Caki2 (cell line): ENCODE measurements around the gene ATP1B2. TPM values are rescaled to one million over a fixed set of nuclear protein-coding genes. Genes with fewer than 3 reads are reported as not detected.

Experiments
- DNase-seq: peaks from one replicate; pipeline ENCODE4 v3.0.0-alpha.2; 2015; ENCODE audit warnings: low read depth
- in situ Hi-C: cut with HindIII; loops from 2 replicates; pipeline ENCODE4 v1.10.0; 2016; ENCODE audit warnings: low sequenced_read_pairs, low pct_unique_long_range_greater_than_20kb, mixed read lengths
- total RNA-seq: library from RNA; depleted of rRNA; stranded (reverse); fragments of >200 nt; shearing (Covaris generic); gene quantifications from 2 replicates; pipeline ENCODE4 v1.2.3, GENCODE V29; 2014; ENCODE audit warnings: low replicate concordance

Gene ATP1B2
- total RNA-seq, 1 experiment from 2014 or later: not detected

DNA sequence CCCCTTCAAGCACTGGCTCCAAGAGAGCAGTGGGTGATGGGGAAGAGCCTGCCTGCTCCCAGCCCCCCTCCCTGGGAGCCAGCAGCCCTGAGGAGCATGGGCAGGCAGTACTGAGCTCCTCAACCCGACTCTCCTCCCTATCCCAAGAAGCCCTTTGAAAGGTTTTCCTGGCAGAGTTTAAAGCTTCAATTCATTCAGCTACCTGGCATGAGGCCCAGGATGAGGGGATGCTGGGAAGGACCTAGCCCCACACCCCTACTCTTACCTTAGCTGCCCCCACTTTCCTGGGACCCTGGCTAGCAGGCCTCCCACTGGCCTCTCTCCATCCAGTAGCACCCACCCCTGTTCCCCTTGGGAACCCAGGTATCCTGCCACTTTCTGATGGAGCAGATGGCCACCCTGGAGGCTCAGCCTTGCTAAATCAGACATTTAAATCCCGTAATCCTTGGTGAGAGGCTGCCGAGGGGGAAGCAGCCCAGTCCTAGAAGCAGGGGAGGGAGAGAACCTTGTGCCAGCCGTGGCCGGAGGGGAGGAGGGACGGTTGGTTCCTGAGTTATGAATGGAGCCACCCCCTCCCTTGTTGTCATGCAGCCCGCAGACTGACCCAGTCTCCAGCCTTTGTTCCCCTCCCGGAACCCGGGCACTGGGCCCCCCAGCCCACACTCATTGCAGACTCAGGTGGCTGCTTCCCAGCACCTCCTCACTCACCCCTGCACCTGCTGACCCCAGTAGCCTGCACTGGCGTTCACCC is 17.1 kb downstream of the ATP1B2 start:
- in situ Hi-C loops: no loop called here
- no peak for DNase-seq

- in situ Hi-C loops: no loop called here
Observed at GRCh38 chr17:7668482-7668881, 17.8 kb downstream of the ATP1B2 start.

DNA sequence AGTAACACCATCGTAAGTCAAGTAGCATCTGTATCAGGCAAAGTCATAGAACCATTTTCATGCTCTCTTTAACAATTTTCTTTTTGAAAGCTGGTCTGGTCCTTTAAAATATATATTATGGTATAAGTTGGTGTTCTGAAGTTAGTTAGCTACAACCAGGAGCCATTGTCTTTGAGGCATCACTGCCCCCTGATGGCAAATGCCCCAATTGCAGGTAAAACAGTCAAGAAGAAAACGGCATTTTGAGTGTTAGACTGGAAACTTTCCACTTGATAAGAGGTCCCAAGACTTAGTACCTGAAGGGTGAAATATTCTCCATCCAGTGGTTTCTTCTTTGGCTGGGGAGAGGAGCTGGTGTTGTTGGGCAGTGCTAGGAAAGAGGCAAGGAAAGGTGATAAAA is 22.5 kb downstream of the ATP1B2 start:
- no peak for DNase-seq
- in situ Hi-C loops: no loop called here

More at GRCh38 chr17:7668482-7668881, 17.8 kb downstream of the ATP1B2 start:
- no peak for DNase-seq

- in situ Hi-C loops: no loop called here
- no peak for DNase-seq
Observed at GRCh38 chr17:7674934-7675333, 24.2 kb downstream of the ATP1B2 start.

- no peak for DNase-seq
- in situ Hi-C loops: no loop called here
Observed at GRCh38 chr17:7676533-7676932, 25.8 kb downstream of the ATP1B2 start.

DNA sequence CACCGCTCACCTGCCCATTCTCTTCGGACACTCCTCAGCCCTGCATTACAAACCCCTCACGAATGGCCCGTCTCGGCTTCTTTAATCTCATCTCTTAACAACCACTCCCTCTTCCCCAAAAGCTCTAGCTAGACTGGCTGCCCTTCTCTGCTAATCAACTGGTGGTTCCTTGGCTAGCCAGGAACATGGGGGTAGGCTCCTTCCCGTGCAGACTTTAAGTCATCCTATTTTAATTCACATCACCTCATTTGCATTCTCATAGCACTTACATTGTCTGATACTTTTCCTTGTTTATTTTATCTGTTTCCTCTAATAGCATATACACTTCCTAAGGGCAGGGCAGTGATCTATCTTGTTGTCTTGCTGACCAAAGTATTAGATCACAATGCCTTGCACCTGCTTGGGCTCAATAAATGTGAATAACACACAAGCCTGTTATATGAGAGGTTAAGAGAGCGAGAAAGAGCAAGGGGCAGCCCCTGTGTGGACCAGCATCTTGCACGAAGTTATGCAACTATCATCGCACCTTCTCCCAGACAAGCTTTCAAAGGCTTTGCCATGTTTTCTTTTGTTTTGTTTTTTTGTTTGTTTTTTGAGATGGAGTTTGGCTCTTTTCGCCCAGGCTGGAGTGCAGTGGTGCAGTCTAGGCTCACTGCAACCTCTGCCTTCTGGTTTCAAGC is 26.8 kb downstream of the ATP1B2 start:
- no peak for DNase-seq
- in situ Hi-C loops: no loop called here

DNA sequence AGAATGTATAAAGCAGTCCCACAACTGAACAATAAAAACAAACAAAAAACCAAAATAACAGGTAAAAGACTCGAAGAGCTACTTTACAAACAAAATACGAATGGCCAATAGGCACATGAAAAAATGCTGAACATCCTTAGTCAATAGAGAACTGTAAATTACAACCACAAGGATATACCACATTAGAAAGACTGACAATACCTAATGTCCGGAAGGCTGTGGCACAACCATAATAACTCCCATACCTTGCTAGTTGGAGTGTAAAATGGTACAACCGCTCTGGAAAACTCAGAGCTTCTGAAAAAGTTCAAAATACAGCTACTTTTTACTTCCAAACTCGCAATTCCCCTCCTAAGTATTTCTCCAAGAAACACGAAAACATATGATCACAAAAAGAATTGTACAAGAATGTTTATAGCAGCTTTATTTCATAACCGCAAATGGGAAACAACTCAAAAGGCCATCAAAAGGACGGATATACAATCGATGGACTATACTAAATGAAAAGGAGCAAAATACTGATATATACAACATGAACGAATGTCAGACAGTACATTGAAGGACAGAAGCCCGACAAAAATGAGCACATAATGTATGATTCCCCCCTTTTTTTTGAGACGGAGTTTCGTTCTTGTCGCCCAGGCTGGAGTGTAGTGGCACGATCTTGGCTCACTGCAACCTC is 34.3 kb downstream of the ATP1B2 start:
- in situ Hi-C loops: no loop called here
- no peak for DNase-seq

GRCh38 chr17:7685533-7686221 is 35.0 kb downstream of the ATP1B2 start:
- in situ Hi-C loops: no loop called here
- DNase-seq: peak; percentile 91

DNA sequence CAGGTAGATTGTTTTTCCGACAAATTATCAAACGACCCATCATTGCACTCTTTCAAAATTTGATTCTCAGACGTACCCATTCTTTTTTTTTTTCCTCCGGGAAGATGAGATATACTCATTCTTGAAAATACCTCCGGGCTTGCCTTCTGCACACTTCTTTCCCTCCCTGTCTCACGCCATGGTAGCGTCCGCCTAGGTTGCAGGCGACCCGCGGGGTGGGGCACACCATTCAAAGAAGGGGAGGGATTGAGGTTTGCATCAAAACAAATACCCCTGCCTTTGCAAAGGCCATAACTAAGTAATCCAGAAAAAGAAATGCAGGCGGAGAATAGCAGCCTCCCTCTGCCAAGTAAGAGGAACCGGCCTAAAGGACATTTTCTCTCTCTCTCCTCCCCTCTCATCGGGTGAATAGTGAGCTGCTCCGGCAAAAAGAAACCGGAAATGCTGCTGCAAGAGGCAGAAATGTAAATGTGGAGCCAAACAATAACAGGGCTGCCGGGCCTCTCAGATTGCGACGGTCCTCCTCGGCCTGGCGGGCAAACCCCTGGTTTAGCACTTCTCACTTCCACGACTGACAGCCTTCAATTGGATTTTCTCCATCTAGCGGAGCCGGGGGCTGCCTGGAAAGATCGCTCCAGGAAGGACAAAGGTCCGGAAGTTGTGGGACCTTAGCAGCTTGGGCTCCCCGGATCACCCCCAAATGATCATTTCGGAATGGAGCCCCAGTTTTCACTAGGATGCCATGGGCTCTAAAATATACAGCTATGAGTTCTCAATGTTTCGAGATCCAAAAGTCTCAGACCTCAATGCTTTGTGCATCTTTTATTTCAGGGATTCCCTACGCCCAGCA is 35.7 kb downstream of the ATP1B2 start:
- peak; percentile 91 for DNase-seq
- in situ Hi-C loops: no loop called here

DNA sequence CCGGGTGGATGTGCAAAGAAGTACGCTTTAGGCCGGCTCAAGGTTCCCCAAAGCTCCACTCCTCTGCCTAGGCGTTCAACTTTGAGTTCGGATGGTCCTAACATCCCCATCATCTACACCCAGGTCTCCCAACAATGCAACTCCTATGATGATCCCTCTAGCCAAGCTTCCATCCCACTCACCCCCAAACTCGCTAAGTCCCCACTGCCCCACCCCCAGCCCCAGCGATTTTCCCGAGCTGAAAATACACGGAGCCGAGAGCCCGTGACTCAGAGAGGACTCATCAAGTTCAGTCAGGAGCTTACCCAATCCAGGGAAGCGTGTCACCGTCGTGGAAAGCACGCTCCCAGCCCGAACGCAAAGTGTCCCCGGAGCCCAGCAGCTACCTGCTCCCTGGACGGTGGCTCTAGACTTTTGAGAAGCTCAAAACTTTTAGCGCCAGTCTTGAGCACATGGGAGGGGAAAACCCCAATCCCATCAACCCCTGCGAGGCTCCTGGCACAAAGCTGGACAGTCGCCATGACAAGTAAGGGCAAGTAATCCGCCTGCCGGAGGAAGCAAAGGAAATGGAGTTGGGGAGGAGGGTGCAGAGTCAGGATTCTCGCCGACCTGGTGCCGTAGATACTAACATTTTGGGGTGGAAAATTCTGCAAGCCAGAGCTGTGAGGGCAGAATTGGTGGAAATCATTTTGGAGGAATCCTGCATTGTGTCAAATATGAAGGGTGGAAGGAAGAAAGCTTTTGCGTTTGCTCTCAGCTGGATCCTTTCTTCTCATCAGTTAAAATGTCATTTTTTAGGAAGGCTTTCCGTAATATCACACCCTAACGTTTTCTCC is 36.6 kb downstream of the ATP1B2 start, which contains the start of gene TP53:
Gene TP53 (minus strand): TSS at position 419 of the 836 bp plus-strand sequence. CDS start 10,896 bp downstream, outside the sequence.
- peak; percentile 84 for DNase-seq
- in situ Hi-C loops: no loop called here

GRCh38 chr17:7687908-7688807 is 37.4 kb downstream of the ATP1B2 start, which contains the start of gene WRAP53:
TSS of gene WRAP53 (plus strand) at chr17:7688477. CDS start at chr17:7688649, 172 bp downstream.
- DNase-seq: peak; percentile 98
- in situ Hi-C loops: no loop called here

- DNase-seq: no peak
- in situ Hi-C loops: no loop called here
Observed at GRCh38 chr17:7688808-7689316, 38.1 kb downstream of the ATP1B2 start.

GRCh38 chr17:7695586-7695985 is 44.9 kb downstream of the ATP1B2 start:
- DNase-seq: no peak
- in situ Hi-C loops: no loop called here

GRCh38 chr17:7697828-7698588 is 47.3 kb downstream of the ATP1B2 start:
- in situ Hi-C loops: no loop called here
- no peak for DNase-seq

- DNase-seq: no peak
- in situ Hi-C loops: no loop called here
Observed at GRCh38 chr17:7700510-7700909, 49.8 kb downstream of the ATP1B2 start.
